Activated CD4-positive, alpha-beta T cell treated with anti-CD3 and anti-CD28 coated beads, Interleukin-2, amount 10 ng/mL, durations not matched to agents 7 days and 5 days (primary cell): ENCODE results near the gene RITA1. TPM values are rescaled to one million over a fixed set of nuclear protein-coding genes. Genes with fewer than 3 reads are reported as not detected.

Experiments used
- CTCF ChIA-PET: fragments of 350-600 bp; sonication (Branson Sonifier 250); formaldehyde crosslinking; loops from one replicate; lab custom pipeline; 2021; ENCODE audit warnings: antibody characterized with exemption; lab: Charles Lee
- POLR2A ChIA-PET: fragments of 350-600 bp; sonication (Branson Sonifier 250); formaldehyde crosslinking; loops from one replicate; lab custom pipeline; 2021; ENCODE audit warnings: antibody characterized with exemption; lab: Charles Lee
- DNase-seq: peaks from one replicate; pipeline ENCODE4 v3.0.0-alpha.2; 2020
- H3K27ac Mint-ChIP-seq: one replicate; pipeline ENCODE4 v1.8.0; 2021; ENCODE audit warnings: mild to moderate bottlenecking, moderate library complexity, mixed read lengths
- H3K27me3 Mint-ChIP-seq: one replicate; pipeline ENCODE4 v1.8.0; 2021; ENCODE audit warnings: mixed read lengths
- H3K36me3 Mint-ChIP-seq: one replicate; pipeline ENCODE4 v1.8.0; 2021; ENCODE audit warnings: low read depth, mixed read lengths
- H3K4me1 Mint-ChIP-seq: one replicate; pipeline ENCODE4 v1.8.0; 2021; ENCODE audit warnings: mixed read lengths
- H3K4me3 Mint-ChIP-seq: one replicate; pipeline ENCODE4 v1.8.0; 2021; ENCODE audit warnings: mild to moderate bottlenecking, moderate library complexity, mixed read lengths
- H3K9me3 Mint-ChIP-seq: one replicate; pipeline ENCODE4 v1.8.0; 2021; ENCODE audit warnings: mixed read lengths
- total RNA-seq, 2 experiments: library from RNA; stranded (reverse); gene quantifications; one replicate each; pipeline ENCODE4 v1.2.3, GENCODE V29; 2021

The RITA1 gene
- total RNA-seq, 2 experiments from 2014 or later = 17.0 to 18.0 TPM

GRCh38 chr12:113231235-113232088 is 45.9 kb downstream of the RITA1 start:
- Mint-ChIP-seq H3K36me3 (peaks cover 39% of the 10 kb centered on the region), H3K9me3 (no peaks in the 10 kb centered on the region), H3K4me3 (no peak overlapping the region), H3K4me1 (peaks cover 58% of the 10 kb centered on the region), H3K27me3 (no peaks in the 10 kb centered on the region), H3K27ac (no peak overlapping the region)
- CTCF ChIA-PET = interaction anchor here (0.6 to 2.7 kb wide), 3 partner anchors 8 to 11 kb away, joined by 3 to 11 read pairs (median 5); partner anchors contain the start of gene TPCN1
- no peak for DNase-seq
- POLR2A ChIA-PET = no interaction called here

GRCh38 chr12:113232089-113232839 is 46.7 kb downstream of the RITA1 start:
- peaks cover 62% of the 10 kb centered on the region for H3K4me1 Mint-ChIP-seq
- H3K36me3 Mint-ChIP-seq = peaks cover 39% of the 10 kb centered on the region
- H3K27me3 Mint-ChIP-seq = no peaks in the 10 kb centered on the region
- peak overlapping the region; percentile 87 for H3K27ac Mint-ChIP-seq
- ChIA-PET CTCF (interaction anchor here (1.1 to 1.2 kb wide), 2 partner anchors 9 kb away, joined by 3 to 5 read pairs; no protein-coding TSS in a partner anchor), POLR2A (no interaction called here)
- no peak for DNase-seq
- no peaks in the 10 kb centered on the region for H3K9me3 Mint-ChIP-seq
- H3K4me3 Mint-ChIP-seq = peak overlapping the region; percentile 59

GRCh38 chr12:113232840-113233585 is 47.5 kb downstream of the RITA1 start:
- Mint-ChIP-seq H3K4me1 (peaks cover 62% of the 10 kb centered on the region), H3K9me3 (no peaks in the 10 kb centered on the region), H3K27me3 (no peaks in the 10 kb centered on the region), H3K27ac (peak overlapping the region; percentile 87), H3K4me3 (peak overlapping the region; percentile 59), H3K36me3 (peaks cover 39% of the 10 kb centered on the region)
- peak; percentile 70 for DNase-seq
- CTCF ChIA-PET = interaction anchor here (0.7 to 1.2 kb wide), 4 partner anchors 8 to 21 kb away, joined by 3 to 5 read pairs (median 3); no protein-coding TSS in a partner anchor
- POLR2A ChIA-PET = no interaction called here

GRCh38 chr12:113233967-113234366 is 48.4 kb downstream of the RITA1 start:
- H3K27ac Mint-ChIP-seq = peak overlapping the region; percentile 87
- ChIA-PET CTCF (interaction anchor here (0.7 kb wide), 1 partner anchor 22 kb away, joined by 3 read pairs; no protein-coding TSS in a partner anchor), POLR2A (no interaction called here)
- H3K4me3 Mint-ChIP-seq = no peak overlapping the region
- H3K9me3 Mint-ChIP-seq = no peaks in the 10 kb centered on the region
- H3K27me3 Mint-ChIP-seq = no peaks in the 10 kb centered on the region
- peaks cover 55% of the 10 kb centered on the region for H3K4me1 Mint-ChIP-seq
- peaks cover 35% of the 10 kb centered on the region for H3K36me3 Mint-ChIP-seq
- no peak for DNase-seq

- ChIA-PET CTCF (no interaction called here), POLR2A (no interaction called here)
- peaks cover 35% of the 10 kb centered on the region for H3K36me3 Mint-ChIP-seq
Measured at GRCh38 chr12:113234483-113234882, 49.0 kb downstream of the RITA1 start.

GRCh38 chr12:113235976-113236375 is 50.5 kb downstream of the RITA1 start:
- no peaks in the 10 kb centered on the region for H3K27me3 Mint-ChIP-seq
- H3K9me3 Mint-ChIP-seq = no peaks in the 10 kb centered on the region
- DNase-seq = no peak
- ChIA-PET CTCF (interaction anchor here (1.2 kb wide), 1 partner anchor 9 kb away, joined by 6 read pairs; no protein-coding TSS in a partner anchor), POLR2A (no interaction called here)
- no peak overlapping the region for H3K4me3 Mint-ChIP-seq
- no peak overlapping the region for H3K27ac Mint-ChIP-seq
- H3K36me3 Mint-ChIP-seq = peaks cover 22% of the 10 kb centered on the region
- peaks cover 40% of the 10 kb centered on the region for H3K4me1 Mint-ChIP-seq

More at GRCh38 chr12:113234483-113234882, 49.0 kb downstream of the RITA1 start:
- H3K27me3 Mint-ChIP-seq = no peaks in the 10 kb centered on the region
- no peak overlapping the region for H3K27ac Mint-ChIP-seq
- peaks cover 50% of the 10 kb centered on the region for H3K4me1 Mint-ChIP-seq
- H3K9me3 Mint-ChIP-seq = no peaks in the 10 kb centered on the region
- no peak overlapping the region for H3K4me3 Mint-ChIP-seq
- DNase-seq = no peak

- H3K4me3 Mint-ChIP-seq = no peak overlapping the region
- peaks cover 36% of the 10 kb centered on the region for H3K4me1 Mint-ChIP-seq
- no peak for DNase-seq
- H3K9me3 Mint-ChIP-seq = no peaks in the 10 kb centered on the region
- peaks cover 16% of the 10 kb centered on the region for H3K36me3 Mint-ChIP-seq
- POLR2A ChIA-PET = interaction anchor here (0.7 kb wide), 1 partner anchor 25 kb away, joined by 3 read pairs; no protein-coding TSS in a partner anchor
- H3K27ac Mint-ChIP-seq = no peak overlapping the region
- CTCF ChIA-PET = interaction anchor here (0.6 to 1.3 kb wide), 4 partner anchors 9 to 681 kb away, joined by 3 to 6 read pairs (median 4); no protein-coding TSS in a partner anchor
- no peaks in the 10 kb centered on the region for H3K27me3 Mint-ChIP-seq
Measured at GRCh38 chr12:113236539-113237399, 51.2 kb downstream of the RITA1 start.

GRCh38 chr12:113237748-113238147 is 52.2 kb downstream of the RITA1 start:
- ChIA-PET POLR2A (no interaction called here), CTCF (interaction anchor here (1.1 to 1.3 kb wide), 3 partner anchors 8 to 12 kb away, joined by 3 to 4 read pairs (median 3); no protein-coding TSS in a partner anchor)
- peaks cover 14% of the 10 kb centered on the region for H3K36me3 Mint-ChIP-seq
- no peak overlapping the region for H3K27ac Mint-ChIP-seq
- H3K4me3 Mint-ChIP-seq = no peak overlapping the region
- no peaks in the 10 kb centered on the region for H3K27me3 Mint-ChIP-seq
- no peaks in the 10 kb centered on the region for H3K9me3 Mint-ChIP-seq
- no peak for DNase-seq
- peaks cover 27% of the 10 kb centered on the region for H3K4me1 Mint-ChIP-seq

GRCh38 chr12:113238309-113238708 is 52.8 kb downstream of the RITA1 start:
- H3K4me3 Mint-ChIP-seq = no peak overlapping the region
- H3K27me3 Mint-ChIP-seq = no peaks in the 10 kb centered on the region
- ChIA-PET POLR2A (no interaction called here), CTCF (interaction anchor here (1.1 to 1.4 kb wide), 3 partner anchors 8 to 16 kb away, joined by 3 to 4 read pairs (median 3); no protein-coding TSS in a partner anchor)
- H3K4me1 Mint-ChIP-seq = peaks cover 21% of the 10 kb centered on the region
- DNase-seq = no peak
- H3K27ac Mint-ChIP-seq = no peak overlapping the region
- peaks cover 10% of the 10 kb centered on the region for H3K36me3 Mint-ChIP-seq
- no peaks in the 10 kb centered on the region for H3K9me3 Mint-ChIP-seq

GRCh38 chr12:113239288-113239771 is 53.8 kb downstream of the RITA1 start:
- Mint-ChIP-seq H3K27me3 (no peaks in the 10 kb centered on the region), H3K36me3 (peaks cover 5% of the 10 kb centered on the region), H3K27ac (no peak overlapping the region), H3K4me3 (no peak overlapping the region), H3K9me3 (no peaks in the 10 kb centered on the region), H3K4me1 (peaks cover 16% of the 10 kb centered on the region)
- POLR2A ChIA-PET = no interaction called here
- no peak for DNase-seq
- CTCF ChIA-PET = interaction anchor here (1.0 to 1.4 kb wide), 3 partner anchors 10 to 15 kb away, joined by 3 to 4 read pairs (median 3); no protein-coding TSS in a partner anchor

GRCh38 chr12:113239811-113240331 is 54.4 kb downstream of the RITA1 start:
- Mint-ChIP-seq H3K4me3 (no peak overlapping the region), H3K4me1 (peaks cover 16% of the 10 kb centered on the region), H3K27me3 (no peaks in the 10 kb centered on the region), H3K9me3 (no peaks in the 10 kb centered on the region), H3K27ac (no peak overlapping the region), H3K36me3 (peaks cover 5% of the 10 kb centered on the region)
- ChIA-PET POLR2A (no interaction called here), CTCF (interaction anchor here (1.3 to 1.4 kb wide), 2 partner anchors 10 to 15 kb away, joined by 3 to 4 read pairs; no protein-coding TSS in a partner anchor)
- no peak for DNase-seq
